ENCODE results near the gene ACTN1.

DNA sequence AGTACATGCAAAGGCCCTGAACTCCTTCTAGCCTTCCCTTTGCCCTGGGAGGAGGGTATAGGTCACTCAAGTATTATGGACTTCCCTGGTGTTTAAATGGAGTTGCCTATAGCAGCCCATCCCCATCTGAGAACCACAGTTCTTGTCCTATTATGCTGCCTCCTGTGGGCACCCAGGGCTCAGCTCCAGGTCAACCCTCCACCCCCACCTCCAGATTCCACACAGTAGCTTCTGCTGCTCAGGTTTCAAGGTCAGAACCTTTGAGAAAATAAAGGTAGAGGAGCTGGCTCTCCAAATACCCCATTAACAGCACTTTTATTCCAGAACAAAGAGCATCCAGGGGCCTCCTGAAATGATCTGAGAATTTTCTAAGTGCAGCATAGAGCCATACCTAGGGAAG, 57.4 kb downstream of the ACTN1 start:
- TF ChIP-seq POLR2AphosphoS5 (IDR thresholded peaks at IDR 0.05; ENCODE audit: low read depth, low read length) (no peak), POLR2A (IDR thresholded peaks at IDR 0.05; ENCODE audit: low read depth, low read length) (no peak)
